K562 (cell line): Measurements from ENCODE around the gene PTPRC. TPM values are rescaled to one million over a fixed set of nuclear protein-coding genes. Genes with fewer than 3 reads are reported as not detected.

Experiments
- ATAC-seq: fragments of 200-7000 bp; cut with Tn5 transposase; 3 replicates; pipeline ENCODE4 v1.9.1; 2020; ENCODE audit warnings: moderate library complexity
- BruUV-seq: library from RNA; stranded (reverse); fragments of 400-500 nt; replicated peaks from 2 replicates; lab custom pipeline; 2021; lab: Mats Ljungman, UMichigan
- CTCF ChIA-PET: fragments of 300-600 bp; formaldehyde crosslinking; extraction: SDS; loops from one replicate; lab custom pipeline; 2021; ENCODE audit warnings: low intra/inter-chr PET ratio; lab: Yijun Ruan, JAX
- POLR2A ChIA-PET: fragments of 300-600, 350-650 bp; sonication (Branson Sonifier 250); formaldehyde crosslinking; extraction: SDS; loops from one replicate; lab custom pipeline; 2021; ENCODE audit warnings: antibody characterized with exemption, inconsistent platforms; lab: Yijun Ruan, JAX
- DNase-seq, 4 experiments: peaks; one replicate each; pipeline versions ENCODE4 v3.0.0 to v3.0.0-alpha.2; 2011 to 2018; ENCODE audit warnings: low spot score in 3 of 4, mixed read lengths in 3 of 4; ENCODE audit errors: extremely low read depth in 1 of 4
- FAIRE-seq: peaks from 2 replicates; lab custom pipeline; 2011; peaks lifted over from hg19 to GRCh38; lab: Jason Lieb, UNC
- H2AFZ ChIP-seq: 2 replicates; pipeline ENCODE4 v1.6.0; 2011; ENCODE audit warnings: low read depth, low read length, control low read depth, inconsistent platforms
- H3K27ac ChIP-seq: fragments of 200-600 bp; 3 replicates; pipeline ENCODE4 v1.8.0; 2011; ENCODE audit warnings: low read depth, mild to moderate bottlenecking, control low read depth, inconsistent platforms, low read length, moderate library complexity, mixed read lengths; ENCODE audit errors: extremely low read depth
- H3K27me3 ChIP-seq, 2 experiments: fragments of 300-600 bp in 1 of 2; 2 replicates in 1 of 2; 3 replicates in 1 of 2; pipeline versions ENCODE4 v1.6.0 to v1.8.0; 2011; ENCODE audit warnings: inconsistent platforms in 2 of 2, low read length in 2 of 2, mild to moderate bottlenecking in 1 of 2, mixed read lengths in 1 of 2, moderate library complexity in 1 of 2; ENCODE audit not compliant: control insufficient read depth in 2 of 2, insufficient read depth in 2 of 2
- H3K36me3 ChIP-seq: fragments of 300-600 bp; 3 replicates; pipeline ENCODE4 v1.8.0; 2011; ENCODE audit warnings: mild to moderate bottlenecking, low read length, inconsistent platforms; ENCODE audit not compliant: control insufficient read depth, insufficient read depth
- H3K4me1 ChIP-seq, 2 experiments: fragments of 200-600 bp in 1 of 2; replicated peaks in 1 of 2; 2 replicates in 1 of 2; 3 replicates in 1 of 2; pipeline versions ENCODE4 v1.5.1 to v1.8.0; 2011; ENCODE audit warnings: inconsistent platforms in 2 of 2, low read length in 2 of 2, mild to moderate bottlenecking in 1 of 2, mixed read lengths in 1 of 2, moderate library complexity in 1 of 2; ENCODE audit not compliant: control insufficient read depth in 2 of 2, insufficient read depth in 2 of 2
- H3K4me2 ChIP-seq: 2 replicates; pipeline ENCODE4 v1.6.1; 2011; ENCODE audit warnings: low read length, control low read depth, inconsistent platforms, mixed read lengths; ENCODE audit not compliant: insufficient read depth
- H3K4me3 ChIP-seq: fragments of 200-600 bp; sonication (generic), shearing (Covaris generic); 2 replicates; pipeline ENCODE4 v1.5.1; 2016; ENCODE audit warnings: control low read depth, inconsistent platforms
- H3K79me2 ChIP-seq: fragments of 200-600 bp; 3 replicates; pipeline ENCODE4 v1.8.0; 2011; ENCODE audit warnings: low read length, inconsistent platforms; ENCODE audit not compliant: control insufficient read depth, insufficient read depth
- H3K9ac ChIP-seq, 2 experiments: 2 replicates each; pipeline versions ENCODE4 v1.6.0 to v1.6.1; 2011; ENCODE audit warnings: low read depth in 2 of 2, low read length in 2 of 2, control low read depth in 1 of 2, inconsistent platforms in 1 of 2, mild to moderate bottlenecking in 1 of 2, mixed read lengths in 1 of 2; ENCODE audit not compliant: insufficient read depth in 1 of 2
- H3K9me1 ChIP-seq: one replicate; pipeline ENCODE4 v1.6.0; 2011; ENCODE audit warnings: inconsistent platforms, mild to moderate bottlenecking, low read length, moderate library complexity; ENCODE audit not compliant: control insufficient read depth, insufficient read depth
- H3K9me3 ChIP-seq: replicated peaks from 2 replicates; pipeline ENCODE4 v1.5.1; 2011; ENCODE audit warnings: low read depth, low read length, inconsistent platforms; ENCODE audit not compliant: control insufficient read depth, insufficient read depth
- H4K20me1 ChIP-seq: replicated peaks from 2 replicates; pipeline ENCODE4 v1.6.1; 2011; ENCODE audit warnings: low read length, inconsistent platforms, mixed read lengths; ENCODE audit not compliant: control insufficient read depth, insufficient read depth
- CBX3 ChIP-seq, 2 experiments: IDR thresholded peaks; 1 replicate in 1 of 2; 2 replicates in 1 of 2; pipeline ENCODE4 v1.6.1; 2012; ENCODE audit warnings: inconsistent platforms in 2 of 2, low read length in 2 of 2, borderline replicate concordance in 1 of 2, control low read depth in 1 of 2
- CEBPB ChIP-seq: fragments of 450-650 bp; IDR thresholded peaks from 2 replicates; pipeline ENCODE4 v1.6.1; 2016; ENCODE audit warnings: missing genetic modification characterization, missing compliant biosample characterization
- CREB3L1 ChIP-seq: fragments of 450-650 bp; IDR thresholded peaks from 2 replicates; pipeline ENCODE4 v1.6.1; 2014; ENCODE audit warnings: low read depth, mild to moderate bottlenecking, moderate library complexity, borderline replicate concordance
- CTCFL ChIP-seq: IDR thresholded peaks from 2 replicates; pipeline ENCODE4 v1.6.1; 2011; ENCODE audit warnings: borderline replicate concordance, low read depth, mild to moderate bottlenecking, moderate library complexity, low read length; ENCODE audit not compliant: insufficient read depth, poor library complexity, severe bottlenecking
- ETV5 ChIP-seq: sonication (generic); formaldehyde crosslinking; IDR thresholded peaks from 2 replicates; pipeline ENCODE4 v1.4.0; 2020; ENCODE audit warnings: low read depth, mild to moderate bottlenecking, missing genetic modification reagents
- FOXP4 ChIP-seq: sonication (generic); formaldehyde crosslinking; IDR thresholded peaks from 2 replicates; pipeline ENCODE4 v1.8.0; 2022; ENCODE audit warnings: mild to moderate bottlenecking, missing genetic modification reagents, borderline replicate concordance
- JUND ChIP-seq, 2 experiments: IDR thresholded peaks; 2 replicates in 1 of 2; 3 replicates in 1 of 2; pipeline ENCODE4 v1.6.1; 2011; ENCODE audit warnings: borderline replicate concordance in 2 of 2, low read depth in 2 of 2, low read length in 2 of 2, improper control_type of control experiment in 1 of 2, missing biosample characterization in 1 of 2, missing genetic modification characterization in 1 of 2, missing genetic modification reagents in 1 of 2
- MTA2 ChIP-seq: fragments of 450-650 bp; IDR thresholded peaks from 2 replicates; pipeline ENCODE4 v1.6.1; 2016; ENCODE audit warnings: low read depth
- SOX6 ChIP-seq: fragments of 450-650 bp; IDR thresholded peaks from 2 replicates; pipeline ENCODE4 v1.6.1; 2014; ENCODE audit warnings: mild to moderate bottlenecking
- ZNF707 ChIP-seq: fragments of 250-450 bp; sonication (Bioruptor Pico); conservative IDR thresholded peaks from 2 replicates; pipeline ENCODE4 v1.8.0; 2022; ENCODE audit warnings: inconsistent platforms, mild to moderate bottlenecking, moderate library complexity
- in situ Hi-C: fragments of 300-500 bp; cut with MboI; formaldehyde crosslinking; loops from 4 replicates; pipeline ENCODE4 v1.15.0; 2018; ENCODE audit warnings: inconsistent platforms, mixed read lengths
- intact Hi-C: fragments of 100-400 bp; cut with micrococcal nuclease; formaldehyde crosslinking; loops from 2 replicates; pipeline ENCODE4 v1.14.2; 2022
- polyA plus RNA-seq, 8 experiments: library from polyadenylated mRNA; depleted of rRNA in 4 of 8; stranded (reverse) in 5 of 8; unstranded in 3 of 8; fragments of >200 nt; fragmentation: Nextera tagmentation in 2 of 8; fragmentation: Illumina TruSeq in 1 of 8; extraction: Ambion mirVana in 2 of 8; extraction: Trizol in 1 of 8; gene quantifications; 2 replicates each; pipeline versions ENCODE4 v1.2.1 to v1.2.3, GENCODE V29; 2011 to 2014; ENCODE audit warnings: inconsistent platforms in 1 of 8, missing spikeins in 1 of 8
- total RNA-seq, 7 experiments: library from RNA; depleted of rRNA in 6 of 7; stranded (reverse); fragments of >200 nt in 6 of 7; fragmentation: Illumina TruSeq in 2 of 7; extraction: Trizol in 2 of 7; gene quantifications; 2 replicates each; pipeline versions ENCODE4 v1.2.1 to v1.2.3, GENCODE V29; 2011 to 2021; ENCODE audit warnings: low replicate concordance in 1 of 7
- TF ChIP-seq, protein P1 (sequence below): sonication (generic); formaldehyde crosslinking; IDR thresholded peaks from 2 replicates; pipeline ENCODE4 v1.8.0; 2023; ENCODE audit warnings: mild to moderate bottlenecking, missing genetic modification reagents

PTPRC gene
- total and polyA plus RNA-seq, 9 of the 15 experiments (the other 6 are each of a cell fraction or from before 2014, with no cell fraction given): 7.1 to 107 (median 62.9) TPM

DNA sequence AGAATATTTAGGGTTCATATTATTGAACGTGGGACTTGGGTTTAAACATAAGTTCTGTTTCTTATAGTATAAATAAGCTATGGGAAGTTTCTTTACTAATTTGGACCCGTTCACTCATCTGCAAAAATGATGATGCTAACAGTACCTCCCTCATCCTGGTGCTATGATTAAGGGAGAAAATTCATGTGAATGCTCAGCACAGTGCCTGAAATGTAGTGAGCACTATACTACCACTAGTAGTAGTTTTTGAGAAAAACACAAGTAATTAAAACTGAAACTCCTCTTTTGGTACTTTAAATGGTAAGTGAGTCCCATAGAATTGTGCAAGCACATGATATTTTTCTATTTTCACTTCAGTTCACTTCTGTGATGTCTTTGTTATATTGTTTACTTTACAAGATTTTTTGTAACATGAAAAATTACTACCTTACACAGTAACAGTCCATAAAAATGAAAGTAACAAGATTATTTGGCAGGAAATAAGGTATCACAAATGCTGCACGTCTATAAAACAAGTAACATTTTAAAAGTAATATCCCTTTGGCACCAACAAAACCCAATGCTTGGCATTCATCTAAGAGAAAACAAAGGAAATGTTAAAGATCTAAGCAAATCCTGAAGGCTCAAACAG is 11.3 kb upstream of the PTPRC start (continued):
- TF ChIP-seq FOXP4 (CRISPR knock-in tag): no peak
- TF ChIP-seq CEBPB: no peak

DNA sequence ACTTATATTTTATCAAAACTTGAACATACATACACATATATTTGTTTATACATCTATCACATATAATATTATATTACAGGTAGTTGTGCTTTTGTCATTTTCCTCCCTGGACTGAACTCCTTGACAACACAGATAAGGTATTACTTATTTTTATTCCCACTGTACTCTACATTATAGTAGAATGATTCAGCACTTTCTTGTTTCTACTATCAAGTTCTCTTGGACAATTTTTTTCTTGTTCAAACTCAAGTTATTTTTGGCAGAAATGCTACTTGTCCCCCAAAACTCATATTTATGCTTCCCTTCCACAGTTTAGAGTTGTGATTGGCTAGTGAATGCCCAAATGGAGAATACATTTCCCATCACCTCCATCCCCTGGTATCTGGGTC is 10.8 kb upstream of the PTPRC start:
- H3K4me2 ChIP-seq: no peak overlapping the region
- H3K36me3 ChIP-seq: 0 out of 3 replicates have a peak, but pooled peaks cover 2% of the 10 kb centered on the region
- 0 out of 3 replicates have a peak overlapping the region, but pooled peaks have one; percentile 15 for H3K27ac ChIP-seq
- no peak overlapping the region for H3K9ac ChIP-seq
- no peaks in the 10 kb centered on the region for H3K79me2 ChIP-seq
- no TSS peak for BruUV-seq
- H3K9me1 ChIP-seq: no peaks in the 10 kb centered on the region
- DNase-seq (no peak), ATAC-seq (no peak), FAIRE-seq (no peak)
- ChIA-PET CTCF (no interaction called here), POLR2A (no interaction called here)
- H4K20me1 ChIP-seq: no peaks in the 10 kb centered on the region
- H3K4me1 ChIP-seq: peaks cover 0 to 16% of the 10 kb centered on the region in 2 experiments; a peak in 2 of 5 replicates
- no peak overlapping the region for H3K4me3 ChIP-seq
- intact Hi-C loops (no loop called here), in situ Hi-C loops (no loop called here)
- H3K27me3 ChIP-seq: no peaks in the 10 kb centered on the region
- H3K9me3 ChIP-seq: peaks cover 6% of the 10 kb centered on the region; the same call in 1 of the 2 replicates
- H2AFZ ChIP-seq: peak overlapping the region; percentile 56
- TF ChIP-seq CBX3 (IDR thresholded peaks at IDR 0.05; ENCODE audit: borderline replicate concordance in 1 of 2, low read length in 2 of 2) (no peak), ZNF707 (CRISPR knock-in tag) (no peak), SOX6 (no peak), CTCFL (no peak), JUND (IDR thresholded peaks at IDR 0.05; ENCODE audit: borderline replicate concordance, low read depth, low read length) (no peak), JUND (tag; IDR thresholded peaks at IDR 0.05; ENCODE audit: borderline replicate concordance, low read depth, low read length) (0 out of 3 replicates have a peak, but pooled peaks have one; percentile 7), ETV5 (CRISPR knock-in tag) (no peak), CREB3L1 (no peak), MTA2 (no peak)
- TF ChIP-seq, protein P1, sequence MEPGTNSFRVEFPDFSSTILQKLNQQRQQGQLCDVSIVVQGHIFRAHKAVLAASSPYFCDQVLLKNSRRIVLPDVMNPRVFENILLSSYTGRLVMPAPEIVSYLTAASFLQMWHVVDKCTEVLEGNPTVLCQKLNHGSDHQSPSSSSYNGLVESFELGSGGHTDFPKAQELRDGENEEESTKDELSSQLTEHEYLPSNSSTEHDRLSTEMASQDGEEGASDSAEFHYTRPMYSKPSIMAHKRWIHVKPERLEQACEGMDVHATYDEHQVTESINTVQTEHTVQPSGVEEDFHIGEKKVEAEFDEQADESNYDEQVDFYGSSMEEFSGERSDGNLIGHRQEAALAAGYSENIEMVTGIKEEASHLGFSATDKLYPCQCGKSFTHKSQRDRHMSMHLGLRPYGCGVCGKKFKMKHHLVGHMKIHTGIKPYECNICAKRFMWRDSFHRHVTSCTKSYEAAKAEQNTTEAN: no peak
